Measurements from ENCODE around the gene PRRT2.
"Not testable (repeated sequence)": the region's sequence is repeated elsewhere in the genome, so short reads cannot be mapped to it uniquely, and the experiment has no call there.

The PRRT2 gene

DNA sequence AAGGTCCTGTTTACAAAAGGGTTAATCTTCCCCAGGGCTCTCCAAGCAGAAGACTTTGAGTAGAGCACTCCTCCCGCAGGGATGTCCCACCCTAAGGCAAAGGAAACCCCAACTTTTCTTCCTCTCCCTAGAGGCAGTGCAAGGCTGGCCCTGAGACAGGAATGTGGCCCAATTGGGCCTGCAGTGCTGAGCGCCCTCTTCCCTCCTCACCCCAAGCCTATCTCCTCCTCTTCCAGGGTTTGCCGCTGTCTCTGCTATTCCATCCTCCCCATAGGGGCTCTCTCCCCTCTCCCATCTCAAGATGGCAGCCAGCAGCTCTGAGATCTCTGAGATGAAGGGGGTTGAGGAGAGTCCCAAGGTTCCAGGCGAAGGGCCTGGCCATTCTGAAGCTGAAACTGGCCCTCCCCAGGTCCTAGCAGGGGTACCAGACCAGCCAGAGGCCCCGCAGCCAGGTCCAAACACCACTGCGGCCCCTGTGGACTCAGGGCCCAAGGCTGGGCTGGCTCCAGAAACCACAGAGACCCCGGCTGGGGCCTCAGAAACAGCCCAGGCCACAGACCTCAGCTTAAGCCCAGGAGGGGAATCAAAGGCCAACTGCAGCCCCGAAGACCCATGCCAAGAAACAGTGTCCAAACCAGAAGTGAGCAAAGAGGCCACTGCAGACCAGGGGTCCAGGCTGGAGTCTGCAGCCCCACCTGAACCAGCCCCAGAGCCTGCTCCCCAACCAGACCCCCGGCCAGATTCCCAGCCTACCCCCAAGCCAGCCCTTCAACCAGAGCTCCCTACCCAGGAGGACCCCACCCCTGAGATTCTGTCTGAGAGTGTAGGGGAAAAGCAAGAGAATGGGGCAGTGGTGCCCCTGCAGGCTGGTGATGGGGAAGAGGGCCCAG, 1.0 kb downstream of the PRRT2 start:
- no peak for DNase-seq

DNA sequence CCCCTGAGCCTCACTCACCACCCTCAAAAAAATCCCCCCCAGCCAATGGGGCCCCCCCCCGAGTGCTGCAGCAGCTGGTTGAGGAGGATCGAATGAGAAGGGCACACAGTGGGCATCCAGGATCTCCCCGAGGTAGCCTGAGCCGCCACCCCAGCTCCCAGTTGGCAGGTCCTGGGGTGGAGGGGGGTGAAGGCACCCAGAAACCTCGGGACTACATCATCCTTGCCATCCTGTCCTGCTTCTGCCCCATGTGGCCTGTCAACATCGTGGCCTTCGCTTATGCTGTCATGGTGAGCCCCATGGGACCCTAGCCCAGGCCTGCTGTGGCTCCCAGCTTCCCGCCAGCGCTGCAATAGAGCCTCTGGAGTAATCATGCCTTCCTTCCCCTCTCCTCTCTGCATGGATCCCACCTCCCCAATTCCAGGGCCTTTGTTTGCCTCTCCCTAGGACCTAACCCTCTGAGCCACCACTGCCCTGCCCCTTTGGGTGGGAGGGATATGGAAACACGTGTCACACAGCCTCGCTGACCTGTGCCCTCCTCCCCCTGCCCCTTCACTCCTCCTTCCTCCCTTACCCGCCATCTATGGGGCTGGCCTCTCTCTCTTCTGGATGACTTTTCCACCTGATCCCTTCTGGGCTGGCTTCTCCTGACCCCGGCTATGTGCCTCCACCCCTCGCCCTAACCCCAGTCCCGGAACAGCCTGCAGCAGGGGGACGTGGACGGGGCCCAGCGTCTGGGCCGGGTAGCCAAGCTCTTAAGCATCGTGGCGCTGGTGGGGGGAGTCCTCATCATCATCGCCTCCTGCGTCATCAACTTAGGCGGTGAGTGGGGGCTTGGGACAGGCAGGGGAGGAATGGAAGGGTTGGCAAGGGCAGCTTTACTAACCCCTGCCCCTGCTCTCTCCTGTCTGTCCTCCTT, 1.9 kb downstream of the PRRT2 start:
- DNase-seq: no peak

DNA sequence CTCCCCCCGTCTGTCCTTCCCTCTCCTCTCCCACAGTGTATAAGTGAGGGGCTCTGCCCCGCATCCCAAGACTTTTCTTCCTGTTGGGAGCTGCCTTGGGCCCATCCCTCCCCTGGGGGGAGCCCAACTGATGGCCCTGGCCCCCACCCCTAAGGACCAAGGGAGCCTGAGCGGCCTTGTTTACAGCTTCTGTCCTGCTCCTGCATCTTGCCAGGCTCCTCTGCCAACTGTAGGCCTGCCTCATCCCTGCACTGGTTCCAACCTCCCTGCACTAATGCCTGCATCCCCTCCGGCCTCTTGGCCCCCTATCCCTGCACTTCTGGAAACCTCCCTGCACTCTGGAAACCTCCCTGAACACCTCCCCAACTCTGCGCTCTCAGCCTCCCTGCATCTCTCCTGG, 2.6 kb downstream of the PRRT2 start:
- no peak for DNase-seq

DNA sequence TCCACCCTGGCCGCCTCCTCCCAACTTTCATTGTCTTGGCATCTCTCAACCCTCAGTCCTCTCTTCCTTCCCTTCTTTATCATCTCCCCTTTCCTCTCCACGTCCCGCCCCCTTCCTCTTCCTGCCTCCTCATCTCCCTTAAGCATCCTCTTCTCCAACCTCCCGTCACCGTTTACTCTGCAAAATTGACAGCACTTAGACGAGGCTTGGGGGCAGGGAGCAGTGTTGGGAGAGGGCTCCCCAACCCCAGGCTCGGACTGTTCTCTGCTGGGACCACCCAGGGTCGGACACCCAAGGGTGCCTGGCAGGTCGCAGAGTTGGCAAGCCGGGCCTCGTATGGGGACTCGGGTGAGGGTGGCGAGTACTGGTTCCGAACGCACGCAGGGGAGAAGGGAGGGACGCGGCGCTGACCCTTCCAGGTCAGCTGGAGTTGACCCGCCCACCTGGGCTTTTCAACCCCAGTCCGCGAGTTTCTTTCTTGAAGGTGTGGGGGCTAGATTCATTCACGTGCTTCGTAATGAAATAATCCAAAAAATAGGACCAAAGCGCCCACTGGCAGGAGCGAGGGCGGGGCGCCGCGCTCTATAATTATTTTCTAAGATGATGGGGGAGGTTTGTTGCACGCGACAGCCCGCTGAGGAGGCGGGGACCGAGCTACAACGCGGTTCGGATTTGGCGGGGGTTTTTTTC, 3.2 kb downstream of the PRRT2 start:
- no peak for DNase-seq

DNA sequence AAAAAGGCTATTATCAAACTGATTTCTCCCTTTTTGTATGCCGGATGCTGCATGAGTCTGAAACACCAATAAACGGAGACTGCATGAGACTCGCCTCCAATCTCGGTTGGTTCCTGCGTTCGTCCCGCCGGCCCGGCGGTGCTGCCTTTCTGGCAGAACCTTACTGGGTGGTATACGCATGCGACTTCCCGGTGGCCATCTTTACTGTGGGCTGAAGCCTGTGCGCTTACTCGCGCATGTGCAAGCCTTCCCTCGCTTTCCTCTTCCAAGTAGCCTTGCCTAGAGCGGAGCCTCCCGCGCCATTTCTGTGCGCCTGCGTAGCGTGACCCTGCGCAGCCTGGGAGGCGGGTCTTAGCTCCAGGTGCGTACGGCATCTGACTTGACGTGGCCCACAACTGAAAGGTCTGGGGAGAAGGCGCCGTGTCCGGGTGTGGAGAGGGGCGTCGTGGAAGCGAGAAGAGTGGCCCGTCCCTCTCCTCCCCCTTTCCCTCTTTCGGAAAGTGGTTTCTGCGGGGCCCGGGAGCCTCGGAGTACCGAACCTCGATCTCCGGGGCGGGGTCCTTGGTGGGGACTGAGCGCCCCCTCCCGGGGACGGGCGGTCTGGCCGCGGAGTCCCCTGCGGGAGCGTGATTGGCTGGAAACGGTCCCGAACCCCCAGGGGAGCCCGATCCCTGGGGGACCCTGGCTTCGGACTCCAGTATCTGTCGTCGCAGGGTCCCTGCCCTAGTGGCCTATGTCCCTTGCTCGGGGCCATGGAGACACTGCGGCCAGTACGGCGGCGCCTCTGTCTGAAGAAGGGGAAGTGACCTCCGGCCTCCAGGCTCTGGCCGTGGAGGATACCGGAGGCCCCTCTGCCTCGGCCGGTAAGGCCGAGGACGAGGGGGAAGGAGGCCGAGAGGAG, 4.0 kb downstream of the PRRT2 start, which contains the start of gene PAGR1:
PAGR1 (plus strand) TSS at position 360 of the 901 bp plus-strand sequence; CDS start at position 734, 374 bp downstream.
- peak; percentile 96 for DNase-seq

DNA sequence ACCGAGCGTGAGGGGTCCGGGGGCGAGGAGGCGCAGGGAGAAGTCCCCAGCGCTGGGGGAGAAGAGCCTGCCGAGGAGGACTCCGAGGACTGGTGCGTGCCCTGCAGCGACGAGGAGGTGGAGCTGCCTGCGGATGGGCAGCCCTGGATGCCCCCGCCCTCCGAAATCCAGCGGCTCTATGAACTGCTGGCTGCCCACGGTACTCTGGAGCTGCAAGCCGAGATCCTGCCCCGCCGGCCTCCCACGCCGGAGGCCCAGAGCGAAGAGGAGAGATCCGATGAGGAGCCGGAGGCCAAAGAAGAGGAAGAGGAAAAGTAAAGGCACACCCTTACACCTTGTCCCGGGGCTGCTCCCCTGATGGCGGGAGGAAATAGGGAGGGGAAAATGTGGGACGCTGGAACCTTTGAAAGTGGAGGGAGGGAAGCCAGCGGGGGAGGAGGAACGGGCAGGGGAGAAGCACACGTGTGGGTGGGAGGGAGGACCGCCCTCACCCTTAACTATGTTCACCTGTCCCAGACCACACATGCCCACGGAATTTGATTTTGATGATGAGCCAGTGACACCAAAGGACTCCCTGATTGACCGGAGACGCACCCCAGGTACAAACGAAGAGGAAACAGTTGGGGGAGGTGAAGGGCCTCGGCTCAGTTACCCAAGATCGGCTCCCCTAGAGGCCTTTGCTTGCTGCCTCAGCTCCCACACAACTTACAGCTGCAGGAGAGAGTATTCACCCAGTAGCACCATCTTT, 4.9 kb downstream of the PRRT2 start:
- DNase-seq: no peak

DNA sequence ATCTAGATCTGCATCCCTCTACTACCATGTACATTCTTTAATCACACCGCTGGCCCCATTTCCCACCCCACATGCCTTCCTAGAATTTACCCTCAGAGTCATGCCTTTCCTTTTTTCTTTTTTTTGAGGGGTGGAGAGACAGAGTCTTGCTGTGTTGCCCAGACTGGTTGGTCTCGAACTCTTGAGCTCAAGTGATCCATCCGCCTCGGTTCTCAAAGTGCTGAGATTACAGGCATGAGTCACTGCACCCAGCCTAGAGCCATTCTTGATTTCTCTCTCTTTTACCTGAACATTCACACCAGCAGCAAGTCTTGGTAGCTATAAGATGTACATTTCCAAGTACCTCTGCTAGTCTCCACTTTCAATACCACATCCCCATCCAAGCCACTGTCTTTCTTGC, 6.1 kb downstream of the PRRT2 start:
- DNase-seq: no peak

DNA sequence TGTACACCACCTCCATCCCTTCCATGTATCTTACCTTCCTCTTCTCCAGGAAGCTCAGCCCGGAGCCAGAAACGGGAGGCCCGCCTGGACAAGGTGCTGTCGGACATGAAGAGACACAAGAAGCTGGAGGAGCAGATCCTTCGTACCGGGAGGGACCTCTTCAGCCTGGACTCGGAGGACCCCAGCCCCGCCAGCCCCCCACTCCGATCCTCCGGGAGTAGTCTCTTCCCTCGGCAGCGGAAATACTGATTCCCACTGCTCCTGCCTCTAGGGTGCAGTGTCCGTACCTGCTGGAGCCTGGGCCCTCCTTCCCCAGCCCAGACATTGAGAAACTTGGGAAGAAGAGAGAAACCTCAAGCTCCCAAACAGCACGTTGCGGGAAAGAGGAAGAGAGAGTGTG, 7.5 kb downstream of the PRRT2 start:
- DNase-seq: no peak

DNA sequence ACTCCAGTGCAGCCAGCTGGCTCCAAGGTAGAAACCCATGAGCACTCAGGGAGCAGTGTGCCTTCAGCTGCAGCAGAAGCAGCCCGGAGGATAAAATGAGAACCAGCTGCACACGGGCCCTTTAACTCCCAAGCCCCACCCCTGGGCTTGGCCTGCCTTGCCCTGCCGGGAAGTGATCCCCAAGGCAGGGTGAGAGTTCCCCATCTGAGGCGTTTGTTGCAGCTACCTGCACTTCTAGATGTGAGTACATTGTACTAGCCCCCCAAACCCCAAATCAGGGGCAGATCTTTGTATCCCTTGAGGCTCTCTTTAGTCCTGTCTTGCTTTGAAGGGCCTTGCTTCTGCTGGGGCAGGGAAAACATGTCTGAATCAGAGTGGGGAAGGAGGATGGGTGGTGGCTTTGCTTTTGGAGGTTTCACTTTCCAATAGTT, 8.3 kb downstream of the PRRT2 start, which contains the start of gene MVP:
MVP (plus strand) TSS at position 192 of the 431 bp plus-strand sequence. CDS start 10,088 bp downstream, outside the sequence.
- DNase-seq: peak; percentile 86

DNA sequence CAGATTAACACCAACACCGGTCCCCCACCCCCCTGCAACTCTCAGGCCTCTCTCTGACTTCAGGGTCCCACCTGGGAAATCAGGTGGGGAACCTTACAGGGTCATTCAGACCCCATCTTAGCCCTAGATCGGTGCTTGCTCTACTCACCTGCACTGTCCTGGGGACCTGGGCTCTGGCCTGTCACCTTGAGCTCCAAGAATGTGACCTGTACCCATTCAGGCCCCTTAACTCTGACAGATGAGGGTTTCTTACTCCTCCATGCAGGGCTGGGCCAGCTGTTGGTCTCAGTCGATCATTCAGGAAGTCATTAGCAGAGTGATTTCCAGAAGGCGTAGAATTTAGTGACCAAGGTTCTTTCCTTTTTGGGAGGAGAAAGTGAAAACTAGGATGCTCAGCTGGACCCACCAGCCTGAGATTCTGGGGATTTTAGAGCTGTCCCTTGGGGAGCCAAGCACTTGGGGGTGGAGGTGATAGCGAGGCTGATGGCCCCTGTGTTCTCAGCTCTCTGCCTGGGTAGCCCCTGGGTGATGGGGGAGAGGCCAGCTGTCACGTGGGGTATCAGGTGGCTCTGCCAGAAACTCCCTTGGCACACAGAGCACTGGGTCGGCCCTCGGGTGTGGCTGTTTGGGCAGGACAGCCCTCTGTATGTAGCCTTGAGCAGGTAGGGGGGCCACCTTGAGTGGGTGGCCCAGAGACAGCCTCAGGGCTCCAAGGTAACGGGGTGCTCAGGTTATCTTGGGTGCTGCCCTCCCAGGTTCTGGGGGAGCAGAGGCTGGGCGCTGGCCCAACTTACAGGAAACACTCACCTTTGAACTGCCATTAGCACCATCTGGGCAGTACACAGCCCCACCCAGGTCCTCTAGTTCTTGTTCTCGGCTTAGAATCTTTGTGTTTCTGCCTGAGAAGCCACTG, 9.0 kb downstream of the PRRT2 start:
- DNase-seq: no peak

DNA sequence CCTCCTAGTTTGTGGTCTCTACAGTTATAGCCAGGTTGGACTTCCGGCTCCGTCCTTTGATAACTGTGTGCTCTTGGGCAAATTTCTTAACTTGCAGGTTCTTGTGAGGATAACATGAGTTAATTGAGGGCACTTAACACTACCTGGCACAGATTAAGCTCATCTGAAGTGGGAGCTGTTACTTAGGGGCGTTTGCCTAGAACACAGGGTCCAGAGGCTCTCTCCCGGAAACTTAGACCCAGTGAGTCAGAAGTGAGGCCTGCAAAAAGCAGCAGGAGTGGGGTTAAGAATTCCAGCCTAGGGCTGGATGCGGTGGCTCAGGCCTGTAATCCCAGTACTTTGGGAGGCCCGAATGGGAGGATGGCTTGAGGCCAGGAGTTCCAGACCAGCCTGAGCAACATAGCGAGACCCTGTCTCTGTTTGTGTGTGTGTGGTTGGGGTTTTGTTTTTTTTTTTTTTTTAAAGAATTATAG, 9.7 kb downstream of the PRRT2 start:
- no peak for DNase-seq

DNA sequence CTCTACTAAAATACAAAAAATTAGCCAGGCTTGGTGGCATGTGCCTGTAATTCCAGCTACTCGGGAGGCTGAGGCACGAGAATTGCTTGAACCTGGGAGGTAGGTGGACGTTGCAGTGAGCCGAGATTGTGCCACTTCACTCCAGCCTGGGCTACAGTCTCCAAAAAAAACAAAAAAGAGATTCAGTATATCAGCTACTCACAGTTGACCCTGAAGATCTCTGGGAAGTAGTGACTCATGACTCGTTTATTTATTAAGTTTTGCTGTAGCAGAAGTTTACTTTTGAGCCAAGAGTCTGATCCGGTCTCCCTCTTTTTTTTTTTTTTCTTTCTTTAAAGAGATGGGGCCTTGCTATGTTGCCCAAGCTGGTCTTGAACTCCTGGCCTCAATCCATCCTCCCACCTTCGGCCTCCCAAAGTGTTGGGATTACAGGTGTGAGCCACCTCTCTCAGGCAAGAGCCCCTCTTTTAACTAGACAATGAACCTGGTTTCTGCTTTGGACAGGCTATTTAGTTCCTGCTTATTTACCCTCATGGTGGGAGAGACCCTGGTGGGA, 12.7 kb downstream of the PRRT2 start:
- DNase-seq: no peak

DNA sequence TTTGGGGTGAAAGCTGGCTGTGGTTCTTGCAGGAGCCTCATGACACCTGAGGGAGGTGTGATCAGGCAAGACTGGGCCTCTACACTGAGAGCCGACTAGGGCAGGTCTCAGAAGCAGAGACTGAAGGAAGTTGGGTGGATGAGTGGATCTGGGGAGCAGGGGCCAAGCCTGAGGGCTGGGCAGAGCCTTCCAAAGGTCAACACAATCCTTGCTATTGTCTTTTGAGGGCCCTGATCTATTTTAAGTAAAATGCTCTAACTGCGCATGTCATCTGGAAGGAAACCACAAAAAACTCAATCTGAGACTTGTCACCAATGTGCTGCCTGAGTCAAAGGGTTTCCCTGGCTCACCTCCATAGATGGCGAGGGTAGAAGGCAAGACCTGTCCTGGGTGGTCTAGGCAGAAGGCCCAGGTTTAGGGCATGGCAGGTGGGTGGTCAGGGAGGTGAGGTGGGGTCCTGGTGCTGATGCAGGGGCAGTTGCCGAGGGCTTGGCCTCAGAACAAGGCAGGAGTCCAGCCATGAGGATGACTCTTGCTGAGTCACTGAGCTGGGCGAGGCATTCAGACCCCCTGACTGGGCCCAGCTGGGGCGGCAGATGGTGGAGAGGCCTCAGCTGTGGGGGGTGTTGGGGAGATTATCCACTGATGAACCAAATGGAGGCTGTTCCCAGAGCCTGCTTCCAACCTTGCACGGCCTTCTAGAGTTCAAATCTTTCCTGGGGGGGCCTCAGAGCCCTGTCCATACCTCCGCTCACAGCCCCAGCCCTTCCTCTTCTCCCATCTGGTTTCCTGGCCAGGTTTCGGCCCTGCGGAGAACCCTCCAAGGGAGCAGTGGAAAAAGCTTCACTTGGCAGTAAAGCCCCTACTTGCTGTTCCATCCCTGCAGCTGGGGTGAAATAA, 13.4 kb downstream of the PRRT2 start:
- peak; percentile 98 for DNase-seq

DNA sequence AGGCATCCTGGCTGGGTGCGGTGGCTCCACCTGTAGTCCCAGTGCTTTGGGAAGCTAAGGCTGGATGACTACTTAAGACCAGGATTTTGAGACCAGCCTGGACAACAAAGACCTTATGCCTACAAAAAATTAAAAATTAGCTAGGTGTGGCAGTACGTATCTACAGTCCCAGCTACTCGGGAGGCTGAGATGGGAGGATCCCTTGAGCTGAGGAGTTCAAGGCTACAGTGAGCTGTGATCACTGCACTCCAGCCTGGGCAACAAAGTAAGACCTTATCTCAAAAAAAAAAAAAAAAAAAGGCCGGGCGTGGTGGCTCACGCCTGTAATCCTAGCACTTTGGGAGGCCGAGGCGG, 14.3 kb downstream of the PRRT2 start:
- no peak for DNase-seq

DNA sequence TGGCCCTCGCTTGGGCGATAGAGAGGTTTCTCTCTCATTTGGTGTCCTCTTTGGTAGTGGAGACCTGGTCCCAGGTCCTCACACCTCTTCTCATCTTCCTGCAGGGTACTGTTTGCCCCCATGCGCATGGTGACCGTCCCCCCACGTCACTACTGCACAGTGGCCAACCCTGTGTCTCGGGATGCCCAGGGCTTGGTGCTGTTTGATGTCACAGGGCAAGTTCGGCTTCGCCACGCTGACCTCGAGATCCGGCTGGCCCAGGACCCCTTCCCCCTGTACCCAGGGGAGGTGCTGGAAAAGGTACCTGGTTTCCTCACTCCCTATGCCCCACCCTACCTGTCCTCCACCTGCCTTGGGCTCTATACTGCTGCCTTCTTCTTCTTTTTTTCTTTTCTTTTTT, 18.8 kb downstream of the PRRT2 start:
- no peak for DNase-seq

DNA sequence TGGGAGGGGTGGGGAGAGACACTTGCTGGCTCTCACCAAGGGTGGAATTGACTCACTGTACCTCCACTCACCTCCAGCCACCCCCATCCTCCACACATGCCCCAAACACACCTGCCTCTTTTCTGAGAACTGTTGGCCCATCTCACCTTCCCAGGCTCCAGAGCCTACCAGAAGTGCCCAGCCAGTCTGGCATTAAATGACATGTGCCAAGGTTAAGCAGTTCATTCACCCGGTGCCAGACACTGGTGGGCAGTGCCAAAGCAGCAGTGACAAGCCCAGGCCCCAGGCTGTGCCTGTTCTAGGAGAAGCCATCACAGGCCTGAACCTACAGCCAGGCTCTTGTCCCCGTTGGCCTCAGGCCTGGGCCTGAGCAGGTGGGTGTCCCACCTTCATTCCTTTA, 19.5 kb downstream of the PRRT2 start:
- DNase-seq: no peak

DNA sequence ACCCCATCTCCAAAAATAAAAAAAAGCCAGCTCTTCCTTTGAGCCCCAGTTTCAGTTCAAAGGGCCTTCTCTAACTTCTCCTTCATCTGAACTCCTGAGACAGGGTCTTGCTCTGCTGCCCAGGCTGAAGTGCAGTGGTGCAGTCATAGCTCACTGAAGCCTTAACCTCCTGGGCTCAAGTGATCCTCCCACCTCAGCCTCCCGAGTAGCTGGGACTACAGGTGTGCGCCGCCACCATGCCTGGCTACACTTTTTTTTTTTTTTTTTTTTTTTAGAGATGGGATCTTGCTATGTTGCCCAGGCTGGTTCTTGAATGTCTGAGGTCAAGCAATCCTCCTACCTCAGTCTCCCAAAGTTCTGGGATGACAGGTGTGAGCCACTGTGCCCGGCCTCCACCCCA, 21.2 kb downstream of the PRRT2 start:
- not testable (repeated sequence) for DNase-seq

DNA sequence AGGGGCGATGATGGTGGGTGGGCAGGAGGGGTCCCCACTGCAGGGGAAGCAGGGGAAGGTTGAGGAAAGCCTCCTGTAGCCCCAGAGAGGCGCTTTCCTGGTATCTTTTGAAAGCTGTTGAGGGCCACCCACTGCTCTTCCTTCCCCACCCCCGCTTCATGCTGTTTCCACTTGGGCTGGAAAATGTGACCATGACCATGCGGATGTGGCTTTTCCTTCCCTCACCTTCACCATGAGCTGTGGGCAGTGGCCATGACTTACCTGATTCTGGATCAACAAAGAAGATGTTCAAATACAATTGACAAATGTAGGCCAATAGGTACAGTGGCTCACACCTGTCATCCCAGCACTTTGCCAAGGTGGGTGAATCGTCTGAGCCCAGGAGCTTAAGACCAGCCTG, 22.1 kb downstream of the PRRT2 start:
- no peak for DNase-seq

DNA sequence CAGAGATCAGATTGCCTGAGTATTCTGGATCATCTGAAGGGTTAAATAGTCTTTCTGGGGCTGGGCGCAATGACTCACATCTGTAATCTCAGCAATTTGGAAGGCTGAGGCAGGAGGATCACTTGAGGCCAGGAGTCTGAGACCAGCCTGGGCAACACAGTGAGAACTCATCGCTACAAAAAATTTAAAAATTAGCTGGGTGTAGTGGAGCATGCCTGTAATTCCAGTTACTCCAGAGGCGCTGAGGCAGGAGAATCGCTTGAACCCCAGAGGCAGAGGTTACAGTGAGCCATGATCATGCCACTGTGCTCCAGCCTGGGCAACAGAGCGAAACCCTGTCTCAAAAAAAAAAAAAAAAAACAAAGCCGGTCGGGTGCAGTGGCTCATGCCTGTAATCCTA, 23.9 kb downstream of the PRRT2 start:
- no peak for DNase-seq
